ENCODE measurements around the gene ITPK1. TPM values are rescaled to one million over a fixed set of nuclear protein-coding genes. Genes with fewer than 3 reads are reported as not detected.

ITPK1 gene
- total RNA-seq, 1 experiment from 2014 or later = 38.5 TPM

GRCh38 chr14:93110856-93111419 is 4.8 kb downstream of the ITPK1 start:
- Histone ChIP-seq H3K4me1 (ENCODE audit: insufficient read depth, low read length, poor library complexity, severe bottlenecking) (peaks cover 14% of the 10 kb centered on the region), H3K27me3 (replicated peaks; ENCODE audit: insufficient read depth, low read depth, low read length, poor library complexity) (no peaks in the 10 kb centered on the region), H3K4me3 (ENCODE audit: low read depth, low read length, poor library complexity, severe bottlenecking) (no peak overlapping the region), H3K27ac (ENCODE audit: low read depth, low read length, poor library complexity, severe bottlenecking) (no peak overlapping the region), H3K9me3 (ENCODE audit: low read depth, low read length, poor library complexity, severe bottlenecking) (no peaks in the 10 kb centered on the region), H3K36me3 (ENCODE audit: insufficient read depth, low read length, poor library complexity, severe bottlenecking) (no peaks in the 10 kb centered on the region)
- ChIA-PET POLR2A (ENCODE audit: low non-redundant PET) (no interaction called here), CTCF (interaction anchor here (1.0 kb wide), 1 partner anchor 49 kb away, joined by 7 read pairs; no protein-coding TSS in a partner anchor)
- TF ChIP-seq CTCF (conservative IDR thresholded peaks at IDR 0.05; ENCODE audit: low read depth, low read length) = no peak
- TF ChIP-seq EZH2 (IDR thresholded peaks at IDR 0.05; ENCODE audit: borderline replicate concordance, low read depth, low read length, poor library complexity, severe bottlenecking) = no peak
- no peak for DNase-seq (ENCODE audit: low spot score)
- no TSS peak for BruUV-seq (replicated peaks)
- intact Hi-C loops (cut with micrococcal nuclease; ENCODE audit: unreplicated experiment) = loop anchor here (5.0 kb wide), 1 partner anchor 96 kb away; the partner anchor contains the start of genes GON7 and UBR7

DNA sequence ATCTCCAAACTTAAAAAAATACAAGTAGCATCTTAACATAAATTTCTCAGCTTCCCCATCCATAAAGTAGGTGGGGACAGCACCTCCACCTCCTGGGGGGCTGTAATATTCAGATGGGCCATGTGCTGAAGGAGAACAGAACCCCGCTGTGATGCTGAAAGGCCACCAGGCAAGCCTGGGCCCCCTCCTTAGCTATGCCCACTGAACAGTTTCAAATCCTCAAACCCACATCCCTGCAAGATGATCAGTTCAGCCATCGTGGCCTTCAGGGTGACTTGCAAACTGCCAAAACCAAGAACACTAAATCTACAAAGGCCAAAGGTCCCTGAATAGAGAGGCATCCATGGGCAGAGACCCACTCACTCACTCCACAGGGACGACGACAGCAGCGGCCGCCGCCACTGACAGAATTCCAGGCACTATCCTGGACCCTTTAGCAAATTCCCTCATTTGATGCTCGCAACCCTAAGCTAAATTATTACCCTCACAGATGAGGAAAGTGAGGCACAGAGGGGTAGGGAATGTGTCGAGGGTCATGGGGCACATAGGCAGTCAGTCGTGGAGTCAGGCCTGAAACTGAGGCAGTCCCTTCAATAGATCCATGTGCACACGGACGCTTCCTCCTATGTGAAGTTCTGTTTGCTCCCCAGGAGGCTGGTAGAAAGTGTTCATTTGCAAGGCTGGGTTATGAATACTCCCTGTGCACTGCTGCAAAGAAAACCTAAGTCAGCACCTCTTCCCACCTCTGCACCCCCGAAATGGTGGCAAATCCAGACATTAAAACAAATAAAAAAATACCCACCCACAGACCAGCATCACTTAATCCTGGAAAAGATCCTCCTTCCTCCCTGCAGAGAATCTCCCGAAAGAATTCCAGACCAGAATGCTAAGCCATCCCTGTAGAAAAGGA is 5.9 kb downstream of the ITPK1 start:
- CTCF ChIA-PET = interaction anchor here (1.0 kb wide), 1 partner anchor 50 kb away, joined by 7 read pairs; no protein-coding TSS in a partner anchor
- intact Hi-C loops (cut with micrococcal nuclease; ENCODE audit: unreplicated experiment) = loop anchor here (5.0 kb wide), 1 partner anchor 97 kb away; the partner anchor contains the start of genes GON7 and UBR7
- Histone ChIP-seq H3K27me3 (replicated peaks; ENCODE audit: insufficient read depth, low read depth, low read length, poor library complexity) (no peaks in the 10 kb centered on the region), H3K9me3 (ENCODE audit: low read depth, low read length, poor library complexity, severe bottlenecking) (no peaks in the 10 kb centered on the region), H3K4me1 (ENCODE audit: insufficient read depth, low read length, poor library complexity, severe bottlenecking) (peaks cover 14% of the 10 kb centered on the region), H3K36me3 (ENCODE audit: insufficient read depth, low read length, poor library complexity, severe bottlenecking) (no peaks in the 10 kb centered on the region), H3K4me3 (ENCODE audit: low read depth, low read length, poor library complexity, severe bottlenecking) (no peak overlapping the region), H3K27ac (ENCODE audit: low read depth, low read length, poor library complexity, severe bottlenecking) (no peak overlapping the region)
- no peak for DNase-seq (ENCODE audit: low spot score)
- no TSS peak for BruUV-seq (replicated peaks)
- TF ChIP-seq CTCF (conservative IDR thresholded peaks at IDR 0.05; ENCODE audit: low read depth, low read length) = no peak
- no peak for TF ChIP-seq EZH2 (IDR thresholded peaks at IDR 0.05; ENCODE audit: borderline replicate concordance, low read depth, low read length, poor library complexity, severe bottlenecking)
- POLR2A ChIA-PET (ENCODE audit: low non-redundant PET) = no interaction called here

DNA sequence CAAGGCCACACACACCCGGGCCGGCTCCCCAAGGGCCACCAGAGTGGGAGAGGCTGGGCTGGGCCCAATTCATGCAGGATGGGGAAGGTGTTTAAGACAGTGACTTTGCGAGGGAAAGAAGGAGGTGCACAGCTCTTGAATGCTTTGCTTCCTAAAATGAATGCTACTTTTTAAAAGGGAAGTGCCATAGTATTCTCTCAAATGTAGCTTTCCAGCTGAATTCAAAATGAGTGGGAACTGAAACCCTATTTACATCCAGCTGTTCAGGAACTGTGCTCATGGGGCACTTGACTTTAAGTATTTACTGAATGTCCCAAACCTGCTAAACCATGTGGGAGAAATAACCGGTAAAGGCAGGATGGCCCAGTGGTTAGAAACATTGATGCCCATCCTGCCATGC is 7.6 kb downstream of the ITPK1 start:
- POLR2A ChIA-PET (ENCODE audit: low non-redundant PET) = no interaction called here
- no peaks in the 10 kb centered on the region for H3K4me1 ChIP-seq (ENCODE audit: insufficient read depth, low read length, poor library complexity, severe bottlenecking)
- intact Hi-C loops (cut with micrococcal nuclease; ENCODE audit: unreplicated experiment) = no loop called here
- H3K27me3 ChIP-seq (replicated peaks; ENCODE audit: insufficient read depth, low read depth, low read length, poor library complexity) = no peaks in the 10 kb centered on the region
- TF ChIP-seq EZH2 (IDR thresholded peaks at IDR 0.05; ENCODE audit: borderline replicate concordance, low read depth, low read length, poor library complexity, severe bottlenecking) (no peak), CTCF (conservative IDR thresholded peaks at IDR 0.05; ENCODE audit: low read depth, low read length) (no peak)
- CTCF ChIA-PET = no interaction called here
- H3K9me3 ChIP-seq (ENCODE audit: low read depth, low read length, poor library complexity, severe bottlenecking) = no peaks in the 10 kb centered on the region
- no peak for DNase-seq (ENCODE audit: low spot score)
- H3K36me3 ChIP-seq (ENCODE audit: insufficient read depth, low read length, poor library complexity, severe bottlenecking) = no peaks in the 10 kb centered on the region
- no TSS peak for BruUV-seq (replicated peaks)
- H3K27ac ChIP-seq (ENCODE audit: low read depth, low read length, poor library complexity, severe bottlenecking) = no peak overlapping the region
- no peak overlapping the region for H3K4me3 ChIP-seq (ENCODE audit: low read depth, low read length, poor library complexity, severe bottlenecking)

Measured in A673 (cell line).